ENCODE measurements around the gene ROCK2.

DNA sequence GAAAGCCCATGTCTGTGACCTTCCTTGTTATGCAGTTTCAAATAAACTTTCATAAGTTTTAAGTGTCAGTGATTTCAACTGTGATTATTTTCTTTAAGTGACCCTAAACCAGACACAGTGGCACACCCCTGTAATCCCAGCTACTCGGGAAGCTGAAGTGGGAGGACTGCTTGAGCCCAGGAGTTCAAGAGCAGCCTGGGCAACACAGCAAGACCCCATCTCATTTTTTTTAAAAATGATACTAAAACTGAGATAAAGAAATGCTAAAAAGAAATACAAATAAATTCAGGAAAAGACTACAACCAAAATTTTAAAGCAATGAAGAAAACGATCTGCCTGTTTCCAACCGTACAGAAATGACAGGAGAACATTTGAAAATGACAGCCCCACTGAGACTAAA is 54.2 kb downstream of the ROCK2 start:
- TF ChIP-seq, protein P1, sequence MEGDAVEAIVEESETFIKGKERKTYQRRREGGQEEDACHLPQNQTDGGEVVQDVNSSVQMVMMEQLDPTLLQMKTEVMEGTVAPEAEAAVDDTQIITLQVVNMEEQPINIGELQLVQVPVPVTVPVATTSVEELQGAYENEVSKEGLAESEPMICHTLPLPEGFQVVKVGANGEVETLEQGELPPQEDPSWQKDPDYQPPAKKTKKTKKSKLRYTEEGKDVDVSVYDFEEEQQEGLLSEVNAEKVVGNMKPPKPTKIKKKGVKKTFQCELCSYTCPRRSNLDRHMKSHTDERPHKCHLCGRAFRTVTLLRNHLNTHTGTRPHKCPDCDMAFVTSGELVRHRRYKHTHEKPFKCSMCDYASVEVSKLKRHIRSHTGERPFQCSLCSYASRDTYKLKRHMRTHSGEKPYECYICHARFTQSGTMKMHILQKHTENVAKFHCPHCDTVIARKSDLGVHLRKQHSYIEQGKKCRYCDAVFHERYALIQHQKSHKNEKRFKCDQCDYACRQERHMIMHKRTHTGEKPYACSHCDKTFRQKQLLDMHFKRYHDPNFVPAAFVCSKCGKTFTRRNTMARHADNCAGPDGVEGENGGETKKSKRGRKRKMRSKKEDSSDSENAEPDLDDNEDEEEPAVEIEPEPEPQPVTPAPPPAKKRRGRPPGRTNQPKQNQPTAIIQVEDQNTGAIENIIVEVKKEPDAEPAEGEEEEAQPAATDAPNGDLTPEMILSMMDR (conservative IDR thresholded peaks at IDR 0.05 in 1 of 2, IDR thresholded peaks at IDR 0.05 in 1 of 2; ENCODE audit: low read depth in 1 of 2, low read length in 2 of 2): no peak
- no peak for TF ChIP-seq EZH2 (IDR thresholded peaks at IDR 0.05; ENCODE audit: low read length, missing control alignments)
